DMS114 treated with DMSO at 0.1 percent for 48 hours (cell line): Measurements from ENCODE around the gene CENPX.
"Not testable (repeated sequence)": the region's sequence is repeated elsewhere in the genome, so short reads cannot be mapped to it uniquely, and the experiment has no call there.

Experiments
- DNase-seq: peaks from one replicate; lab custom pipeline; 2025; ENCODE audit not compliant: unreplicated experiment; lab: John Stamatoyannopoulos, UW

Gene CENPX

GRCh38 chr17:82041144-82041814 is 18.6 kb upstream of the CENPX start:
- DNase-seq = no peak

- no peak for DNase-seq
These were observed 17.1 kb upstream of the CENPX start for GRCh38 chr17:82039695-82040299.

- not testable (repeated sequence) for DNase-seq
These were observed 16.2 kb upstream of the CENPX start for GRCh38 chr17:82038796-82039409.

- no peak for DNase-seq
These were observed 15.2 kb upstream of the CENPX start for GRCh38 chr17:82037889-82038195.

DNA sequence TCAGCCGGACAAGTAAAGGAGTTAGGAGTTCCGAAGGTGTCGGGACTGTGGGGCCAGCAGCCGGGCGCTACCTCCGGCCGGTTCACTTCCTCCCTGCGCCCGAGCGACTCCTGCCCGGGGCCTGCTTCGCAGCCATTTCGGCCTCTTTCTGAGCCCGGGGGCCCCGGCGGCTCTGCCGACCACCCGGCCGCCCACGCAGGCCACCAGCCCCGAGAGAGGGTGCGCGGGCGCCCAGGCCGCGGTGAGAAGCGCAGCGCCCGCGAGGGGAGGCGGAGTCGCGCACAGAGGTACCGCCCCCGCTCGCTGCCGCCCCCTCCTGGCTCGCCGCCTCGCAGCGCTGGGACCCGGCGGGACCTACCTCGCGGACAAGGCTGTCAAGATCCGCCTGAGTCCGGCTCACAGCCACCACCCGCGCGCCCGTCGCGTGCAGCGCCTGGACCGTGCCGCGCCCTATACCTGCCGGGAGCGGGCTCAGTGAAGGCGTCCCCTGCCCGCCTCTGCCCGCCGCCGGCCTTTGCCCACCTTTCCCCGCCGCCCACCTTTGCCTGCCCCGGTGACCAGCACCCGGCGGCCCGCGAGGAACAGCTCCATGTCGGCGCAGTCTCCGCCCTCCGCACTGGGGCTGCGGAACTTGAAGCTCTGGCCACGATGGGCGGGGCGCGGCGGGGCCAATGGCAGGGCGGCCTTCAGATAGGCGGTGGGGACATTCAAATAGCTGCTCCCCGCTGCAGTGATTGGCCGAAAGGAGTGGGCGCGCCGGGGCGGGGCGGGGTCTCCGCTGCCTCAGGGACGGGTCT is 14.6 kb upstream of the CENPX start, which contains the start of gene DCXR:
Gene DCXR (minus strand): TSS at position 606 of the 797 bp plus-strand sequence. CDS start 15 bp downstream, at position 591.
- DNase-seq = peak; percentile 89

DNA sequence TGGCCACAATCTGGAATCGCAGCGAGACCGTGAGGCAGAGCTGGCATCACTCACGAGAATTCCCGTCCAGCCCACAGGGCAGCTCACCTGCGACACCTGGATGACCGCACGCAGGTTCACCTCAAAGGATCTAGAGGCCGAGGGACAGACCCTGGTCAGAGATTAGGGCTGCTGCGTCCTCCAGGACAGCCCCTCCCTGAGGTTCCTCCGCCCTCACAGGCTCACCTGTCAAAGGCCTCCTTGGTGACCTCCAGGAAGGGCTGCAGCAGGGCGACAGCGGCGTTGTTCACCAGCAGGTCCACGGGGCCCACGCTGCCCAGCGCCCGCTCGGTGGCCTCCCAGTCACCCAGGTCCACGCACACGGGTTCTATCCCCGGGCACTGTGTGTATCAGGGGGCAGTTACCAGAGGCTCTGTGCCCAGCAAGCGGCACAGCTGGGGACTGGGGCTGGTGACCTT is 14.0 kb upstream of the CENPX start:
- no peak for DNase-seq

DNA sequence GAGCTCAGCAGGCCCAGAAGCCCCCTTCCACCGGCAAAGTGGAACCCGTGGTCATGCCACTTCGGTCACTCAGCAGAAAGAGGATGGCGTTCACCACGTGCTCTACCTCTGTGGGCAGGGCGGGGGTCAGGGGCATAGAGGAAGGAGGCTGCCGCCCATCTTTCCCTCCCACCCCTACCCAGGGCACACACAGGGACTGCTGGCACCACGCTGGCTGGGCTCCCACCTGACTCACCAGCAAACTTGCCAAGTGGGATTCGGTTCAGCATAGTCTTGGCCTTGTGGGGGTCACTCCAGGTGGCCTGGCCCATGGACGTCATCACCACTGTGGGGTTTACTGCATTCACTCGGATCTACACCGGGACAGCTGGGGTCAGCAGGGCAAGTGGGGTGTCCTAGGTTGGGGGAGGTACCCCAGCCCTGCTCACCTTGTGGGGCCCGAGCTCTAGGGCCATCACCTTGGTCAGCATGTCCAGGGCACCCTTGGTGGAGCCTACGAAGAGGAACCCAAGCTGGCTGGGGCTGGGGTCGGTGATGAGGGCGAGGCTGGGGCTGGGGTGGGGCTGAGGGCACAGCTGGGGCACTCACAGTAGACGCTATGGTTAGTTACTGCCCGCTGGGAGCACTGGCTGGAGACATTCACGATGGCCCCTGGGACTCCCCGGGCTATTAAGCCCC is 13.4 kb upstream of the CENPX start:
- DNase-seq = no peak

DNA sequence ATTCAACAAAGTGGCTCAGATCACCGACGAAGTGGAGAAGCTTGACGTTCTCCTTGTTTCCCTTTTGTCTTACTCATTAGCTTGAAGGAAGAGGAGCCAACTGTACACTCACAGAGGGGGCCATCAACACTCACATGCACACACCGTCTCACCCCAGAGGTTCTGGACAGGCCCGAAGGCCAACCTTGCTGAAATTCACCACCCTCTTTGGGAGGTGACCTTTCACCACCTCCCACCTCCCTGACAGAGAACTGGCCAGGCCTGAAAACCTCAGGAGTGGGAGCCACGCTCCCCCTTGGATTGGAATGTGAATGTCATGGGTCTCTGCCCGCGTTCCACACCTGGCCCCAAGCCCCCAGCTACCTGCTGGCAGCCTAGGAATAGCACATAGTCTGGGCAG is 12.8 kb upstream of the CENPX start:
- no peak for DNase-seq

DNA sequence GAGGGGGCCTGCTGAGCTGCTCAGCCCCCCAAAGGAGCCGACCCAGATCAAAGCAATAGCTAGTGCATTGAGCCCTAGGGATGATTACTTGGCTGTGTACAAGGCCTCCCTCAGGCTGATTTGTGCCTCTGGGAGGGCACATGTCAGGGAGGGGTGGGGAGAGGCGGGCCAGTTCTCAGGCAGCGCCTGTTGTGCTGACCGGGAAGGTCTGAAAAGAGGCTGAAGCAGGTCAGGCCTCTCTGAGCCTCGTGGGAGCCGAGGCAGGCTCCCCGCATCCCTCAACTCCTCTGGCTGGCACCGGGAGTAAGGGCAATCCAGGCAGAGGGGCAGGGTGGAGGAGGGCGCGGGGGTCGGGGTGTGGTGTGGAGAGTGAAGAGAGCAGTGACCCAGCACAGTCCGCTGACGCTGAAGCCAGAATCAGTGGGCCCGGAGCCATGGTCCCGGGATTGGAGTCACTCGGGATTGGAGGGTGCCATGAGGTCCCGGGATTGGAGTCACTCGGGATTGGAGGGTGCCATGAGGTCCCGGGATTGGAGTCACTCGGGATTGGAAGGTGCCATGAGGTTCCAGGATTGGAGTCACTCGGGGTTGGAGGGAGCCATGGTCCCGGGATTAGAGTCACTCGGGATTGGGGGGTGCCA is 11.8 kb upstream of the CENPX start:
- DNase-seq = no peak

- DNase-seq = no peak
These were observed 10.8 kb upstream of the CENPX start for GRCh38 chr17:82033359-82034085.

GRCh38 chr17:82031885-82032627 is 9.4 kb upstream of the CENPX start:
- DNase-seq = no peak

DNA sequence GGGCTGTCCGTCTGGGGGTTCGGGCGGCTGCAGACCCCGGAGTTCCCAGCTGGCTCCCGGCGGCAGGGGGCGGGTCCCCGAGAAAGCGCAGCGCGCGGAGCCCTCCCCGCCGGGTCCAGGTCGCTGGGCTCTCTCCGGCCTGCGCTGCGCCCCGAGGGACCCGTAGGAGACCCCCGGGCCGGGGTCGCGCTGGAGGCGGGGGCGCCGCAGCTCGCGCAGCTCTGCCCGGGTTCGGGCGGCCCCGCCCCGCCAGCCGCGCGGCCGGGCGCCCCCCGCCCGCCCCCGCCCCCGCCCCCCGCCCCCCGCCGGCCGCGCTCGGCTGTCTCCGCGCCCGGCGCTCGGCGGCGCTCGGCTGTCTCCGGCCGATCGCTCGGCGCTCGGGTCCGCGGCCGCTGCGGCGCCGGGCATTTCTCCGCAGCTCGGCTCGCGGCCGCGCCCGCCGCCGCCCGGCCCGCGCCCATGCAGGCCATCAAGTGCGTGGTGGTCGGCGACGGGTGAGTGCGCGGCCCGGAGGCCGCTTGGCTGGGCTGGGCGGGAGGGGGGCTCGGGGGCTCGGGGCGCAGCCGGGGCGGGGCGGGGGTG is 8.7 kb upstream of the CENPX start, which contains the start of gene RAC3:
Gene RAC3 (plus strand): TSS at position 376 of the 582 bp plus-strand sequence. CDS start 84 bp downstream, at position 460.
- no peak for DNase-seq

DNA sequence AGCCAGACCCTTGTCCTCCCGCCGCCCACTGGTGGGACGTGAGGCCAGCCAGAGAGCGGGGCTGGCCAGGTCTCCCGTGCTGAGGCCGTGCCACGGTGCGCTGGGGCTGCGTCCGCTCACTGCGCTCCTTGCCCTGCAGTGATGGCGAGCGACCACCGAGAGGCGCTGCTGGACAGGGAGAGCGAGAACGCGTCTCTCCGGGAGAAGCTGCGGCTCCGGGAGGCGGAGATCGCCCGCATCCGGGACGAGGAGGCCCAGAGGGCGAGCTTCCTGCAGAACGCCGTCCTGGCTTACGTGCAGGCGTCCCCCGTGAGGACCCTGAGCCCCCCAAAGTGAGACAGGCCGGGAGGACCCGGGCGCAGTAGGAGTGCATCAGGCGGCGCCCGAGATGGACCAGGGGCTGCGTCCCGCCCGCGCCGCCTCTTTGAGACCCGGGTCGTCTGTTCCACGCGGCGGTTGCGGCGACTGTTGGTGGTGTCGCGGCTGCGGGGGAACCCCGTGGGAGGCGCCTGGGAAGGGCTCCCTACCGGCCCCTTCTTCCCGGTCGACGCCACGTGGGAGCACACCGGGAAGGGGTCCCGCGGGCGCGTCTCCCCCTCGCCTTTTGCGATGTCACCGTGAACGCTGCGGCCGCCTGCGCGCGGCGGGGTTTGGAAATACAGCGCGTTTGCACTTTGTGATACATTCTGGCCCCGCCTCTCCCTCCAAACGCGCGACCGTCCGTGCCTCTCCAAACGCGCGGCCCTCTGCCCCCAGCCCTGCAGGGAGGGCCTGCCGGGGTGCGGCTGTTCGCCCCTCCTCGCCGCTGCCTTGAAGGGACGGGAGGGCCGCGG is 8.0 kb upstream of the CENPX start:
- DNase-seq = peak; percentile 36

GRCh38 chr17:82029990-82030469 is 7.4 kb upstream of the CENPX start:
- no peak for DNase-seq

- DNase-seq = no peak
These were observed 6.7 kb upstream of the CENPX start for GRCh38 chr17:82029391-82029790.

DNA sequence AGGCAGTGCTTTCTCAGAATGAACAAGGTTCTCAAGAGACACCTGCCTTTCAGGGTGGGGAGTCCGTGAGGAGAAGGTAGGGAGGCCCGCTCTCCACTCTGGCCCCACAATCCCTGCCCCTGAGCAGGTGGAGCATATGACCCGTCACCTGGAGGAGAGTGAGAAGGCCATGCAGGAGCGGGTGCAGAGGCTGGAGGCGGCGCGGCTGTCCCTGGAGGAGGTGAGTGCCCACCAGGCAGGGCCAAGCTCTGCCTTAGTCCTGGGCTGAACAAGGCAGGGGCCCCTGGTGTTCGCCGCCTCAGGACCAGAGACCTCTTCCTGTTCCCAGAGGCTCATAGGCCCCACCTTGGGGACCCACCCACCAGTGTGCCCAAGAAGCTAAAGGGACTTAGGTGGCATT is 6.3 kb upstream of the CENPX start:
- no peak for DNase-seq

DNA sequence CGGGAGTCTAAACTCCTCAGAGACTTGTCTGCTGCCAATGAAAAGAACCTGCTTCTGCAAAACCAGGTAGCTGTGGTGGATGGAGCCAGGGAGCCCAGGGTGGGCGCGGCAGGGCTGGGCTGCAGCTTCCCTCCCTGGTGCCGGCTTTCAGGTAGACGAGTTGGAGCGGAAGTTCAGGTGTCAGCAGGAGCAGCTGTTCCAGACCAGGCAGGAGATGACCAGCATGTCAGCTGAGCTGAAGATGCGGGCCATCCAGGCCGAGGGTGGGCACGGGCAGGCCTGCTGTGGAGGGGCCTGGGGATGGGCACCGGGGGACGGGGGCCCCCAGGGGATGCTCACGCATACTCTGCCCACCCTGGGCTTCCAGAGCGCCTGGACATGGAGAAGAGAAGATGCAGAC is 5.6 kb upstream of the CENPX start:
- no peak for DNase-seq
